ENCODE data around the gene COL5A1.

Gene COL5A1

DNA sequence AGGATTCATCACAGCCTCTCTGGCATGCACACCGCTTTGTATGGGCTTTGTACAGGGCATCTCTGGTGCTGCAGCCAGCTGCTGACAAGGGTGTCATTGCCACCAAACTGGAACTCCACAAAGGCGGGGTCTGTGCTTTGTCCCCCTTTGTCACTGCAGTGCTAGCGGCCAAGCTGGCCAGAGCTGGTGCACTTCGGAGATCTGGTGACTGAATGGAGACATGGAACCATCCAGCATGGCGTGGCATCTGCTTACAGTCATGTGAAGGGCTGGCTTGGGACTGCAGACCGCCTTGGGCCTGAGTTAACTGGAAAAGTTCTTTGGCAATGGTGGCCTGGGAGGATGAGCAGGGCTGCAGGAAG, 18.7 kb upstream of the COL5A1 start:
- peaks cover 40% of the 10 kb centered on the region for H3K4me1 ChIP-seq (ENCODE audit: insufficient read depth, insufficient read length)
- DNase-seq (ENCODE audit: low read depth, low spot score), result no peak
- TF ChIP-seq SUZ12 (IDR thresholded peaks at IDR 0.05; ENCODE audit: extremely low read depth, insufficient read depth, insufficient read length), result no peak
- no peak for TF ChIP-seq ZNF274 (IDR thresholded peaks at IDR 0.05; ENCODE audit: low read depth, low read length)
- TF ChIP-seq YY1 (IDR thresholded peaks at IDR 0.05; ENCODE audit: insufficient read depth, insufficient read length), result no peak
- peaks cover 2% of the 10 kb centered on the region for H3K27me3 ChIP-seq (ENCODE audit: insufficient read depth, insufficient read length)
- no peaks in the 10 kb centered on the region for H3K9me3 ChIP-seq (ENCODE audit: insufficient read depth, low read length)
- no peak overlapping the region for H3K9ac ChIP-seq (ENCODE audit: insufficient read length, low read depth)
- H3K4me3 ChIP-seq (ENCODE audit: insufficient read length, low read depth), result no peak overlapping the region
- H3K36me3 ChIP-seq (ENCODE audit: insufficient read depth, insufficient read length, low read length), result no peaks in the 10 kb centered on the region

DNA sequence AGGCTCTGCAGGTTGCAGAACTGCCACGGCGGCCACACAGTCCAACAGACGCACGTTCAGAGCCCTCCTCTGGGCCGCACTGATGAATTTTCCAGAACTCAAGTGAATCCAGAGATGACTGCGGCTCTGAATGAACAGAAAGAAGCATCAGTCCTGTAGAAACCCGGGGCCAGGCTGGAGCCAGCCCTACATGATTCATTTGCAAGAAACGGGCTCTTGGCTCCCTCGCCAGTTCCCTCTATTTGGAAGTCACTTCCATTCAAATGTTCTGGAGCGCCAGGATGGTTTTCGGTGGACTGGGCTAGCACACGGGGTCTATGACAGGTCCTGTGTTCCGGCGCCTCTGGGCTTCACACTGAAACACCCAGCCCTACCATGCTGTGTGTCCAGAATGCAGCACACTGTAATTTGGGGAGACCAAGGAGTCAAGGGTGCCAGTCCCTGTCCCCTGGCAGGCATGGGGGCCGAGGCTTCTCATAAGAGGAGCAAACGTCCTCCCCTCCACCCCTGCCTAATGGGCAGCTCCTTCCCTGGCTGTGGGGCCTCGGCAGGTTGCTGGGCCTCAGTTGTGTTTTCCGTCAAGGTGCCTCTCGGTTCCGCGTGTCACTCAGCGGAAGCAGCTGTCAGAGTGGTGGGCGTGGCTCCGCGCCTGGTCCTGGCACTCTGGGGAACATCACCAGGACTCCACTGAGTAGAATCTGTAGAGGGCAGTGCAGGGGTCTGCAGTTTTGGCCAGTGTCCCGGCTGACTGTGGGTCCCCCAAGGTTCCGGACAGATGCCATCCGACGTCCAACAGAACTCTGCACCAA, 18.1 kb upstream of the COL5A1 start:
- Histone ChIP-seq H3K9me3 (ENCODE audit: insufficient read depth, low read length) (no peaks in the 10 kb centered on the region), H3K4me3 (ENCODE audit: insufficient read length, low read depth) (no peak overlapping the region), H3K36me3 (ENCODE audit: insufficient read depth, insufficient read length, low read length) (no peaks in the 10 kb centered on the region), H3K4me1 (ENCODE audit: insufficient read depth, insufficient read length) (peaks cover 38% of the 10 kb centered on the region), H3K9ac (ENCODE audit: insufficient read length, low read depth) (no peak overlapping the region), H3K27me3 (ENCODE audit: insufficient read depth, insufficient read length) (no peaks in the 10 kb centered on the region)
- DNase-seq (ENCODE audit: low read depth, low spot score), result no peak
- no peak for TF ChIP-seq SUZ12 (IDR thresholded peaks at IDR 0.05; ENCODE audit: extremely low read depth, insufficient read depth, insufficient read length)

DNA sequence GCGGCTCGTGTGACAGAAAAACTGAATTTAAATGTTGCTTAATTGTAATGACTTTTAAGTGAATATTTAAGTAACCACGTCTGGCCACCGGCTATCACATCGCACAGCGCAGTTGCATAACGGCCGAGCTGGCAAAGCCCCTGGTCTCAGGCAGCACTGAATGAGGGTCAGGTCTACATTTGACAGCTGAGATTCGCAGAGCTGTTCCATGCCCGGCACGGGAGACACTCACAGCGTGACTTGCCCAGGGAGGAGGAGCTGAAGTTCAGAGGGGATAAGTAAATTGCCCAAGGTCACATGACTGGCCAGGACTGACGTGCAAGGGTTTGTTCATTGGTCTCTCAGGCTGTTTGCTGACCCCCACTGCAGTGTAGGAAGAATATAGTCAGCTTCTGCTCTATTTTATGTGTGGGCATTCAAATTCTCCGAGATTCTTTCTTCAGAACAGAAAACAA, 17.4 kb upstream of the COL5A1 start:
- no peak for DNase-seq (ENCODE audit: low read depth, low spot score)
- Histone ChIP-seq H3K9me3 (ENCODE audit: insufficient read depth, low read length) (no peaks in the 10 kb centered on the region), H3K9ac (ENCODE audit: insufficient read length, low read depth) (no peak overlapping the region), H3K36me3 (ENCODE audit: insufficient read depth, insufficient read length, low read length) (no peaks in the 10 kb centered on the region), H3K4me1 (ENCODE audit: insufficient read depth, insufficient read length) (peaks cover 33% of the 10 kb centered on the region), H3K27me3 (ENCODE audit: insufficient read depth, insufficient read length) (no peaks in the 10 kb centered on the region), H3K4me3 (ENCODE audit: insufficient read length, low read depth) (no peak overlapping the region)
- TF ChIP-seq YY1 (IDR thresholded peaks at IDR 0.05; ENCODE audit: insufficient read depth, insufficient read length), result no peak
- no peak for TF ChIP-seq ZNF274 (IDR thresholded peaks at IDR 0.05; ENCODE audit: low read depth, low read length)
- no peak for TF ChIP-seq SUZ12 (IDR thresholded peaks at IDR 0.05; ENCODE audit: extremely low read depth, insufficient read depth, insufficient read length)

DNA sequence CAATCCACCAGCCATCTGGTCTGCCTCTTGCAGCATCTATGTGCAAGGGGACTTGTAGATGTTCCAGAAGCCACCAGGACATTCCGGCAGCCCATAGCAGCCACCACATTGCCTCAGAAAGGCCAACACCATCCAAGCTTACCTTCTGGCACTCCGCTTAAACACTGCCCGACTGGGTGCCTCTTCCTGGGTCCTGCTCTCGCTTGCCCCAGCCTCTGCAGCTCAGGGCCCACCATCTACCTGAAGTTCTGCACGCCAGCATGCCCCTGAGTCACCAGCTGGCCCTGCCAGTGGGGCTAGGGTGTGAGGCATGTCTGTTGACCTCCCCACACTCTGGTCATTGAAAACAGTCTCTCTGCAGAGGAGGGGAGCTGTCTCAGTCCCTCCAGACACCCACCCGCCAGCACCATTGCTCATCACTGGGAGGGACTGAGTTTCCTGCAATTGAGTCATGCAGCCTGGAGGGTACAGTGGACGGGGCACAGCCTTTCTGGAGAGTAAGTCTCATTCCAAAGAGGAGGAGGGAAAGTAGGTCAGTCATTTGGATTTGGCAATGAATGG, 16.9 kb upstream of the COL5A1 start:
- no peak for DNase-seq (ENCODE audit: low read depth, low spot score)
- Histone ChIP-seq H3K9ac (ENCODE audit: insufficient read length, low read depth) (no peak overlapping the region), H3K27me3 (ENCODE audit: insufficient read depth, insufficient read length) (no peaks in the 10 kb centered on the region), H3K9me3 (ENCODE audit: insufficient read depth, low read length) (no peaks in the 10 kb centered on the region), H3K36me3 (ENCODE audit: insufficient read depth, insufficient read length, low read length) (no peaks in the 10 kb centered on the region), H3K4me1 (ENCODE audit: insufficient read depth, insufficient read length) (peaks cover 33% of the 10 kb centered on the region), H3K4me3 (ENCODE audit: insufficient read length, low read depth) (no peak overlapping the region)
- no peak for TF ChIP-seq YY1 (IDR thresholded peaks at IDR 0.05; ENCODE audit: insufficient read depth, insufficient read length)
- no peak for TF ChIP-seq SUZ12 (IDR thresholded peaks at IDR 0.05; ENCODE audit: extremely low read depth, insufficient read depth, insufficient read length)
- TF ChIP-seq ZNF274 (IDR thresholded peaks at IDR 0.05; ENCODE audit: low read depth, low read length), result no peak

- no peak for DNase-seq (ENCODE audit: low read depth, low spot score)
- Histone ChIP-seq H3K4me3 (ENCODE audit: insufficient read length, low read depth) (no peak overlapping the region), H3K9ac (ENCODE audit: insufficient read length, low read depth) (no peak overlapping the region), H3K4me1 (ENCODE audit: insufficient read depth, insufficient read length) (peaks cover 33% of the 10 kb centered on the region), H3K9me3 (ENCODE audit: insufficient read depth, low read length) (no peaks in the 10 kb centered on the region), H3K36me3 (ENCODE audit: insufficient read depth, insufficient read length, low read length) (no peaks in the 10 kb centered on the region), H3K27me3 (ENCODE audit: insufficient read depth, insufficient read length) (no peaks in the 10 kb centered on the region)
- TF ChIP-seq ZNF274 (IDR thresholded peaks at IDR 0.05; ENCODE audit: low read depth, low read length) (no peak), YY1 (IDR thresholded peaks at IDR 0.05; ENCODE audit: insufficient read depth, insufficient read length) (no peak), SUZ12 (IDR thresholded peaks at IDR 0.05; ENCODE audit: extremely low read depth, insufficient read depth, insufficient read length) (no peak)
Observed at GRCh38 chr9:134625361-134626068, 16.1 kb upstream of the COL5A1 start.

DNA sequence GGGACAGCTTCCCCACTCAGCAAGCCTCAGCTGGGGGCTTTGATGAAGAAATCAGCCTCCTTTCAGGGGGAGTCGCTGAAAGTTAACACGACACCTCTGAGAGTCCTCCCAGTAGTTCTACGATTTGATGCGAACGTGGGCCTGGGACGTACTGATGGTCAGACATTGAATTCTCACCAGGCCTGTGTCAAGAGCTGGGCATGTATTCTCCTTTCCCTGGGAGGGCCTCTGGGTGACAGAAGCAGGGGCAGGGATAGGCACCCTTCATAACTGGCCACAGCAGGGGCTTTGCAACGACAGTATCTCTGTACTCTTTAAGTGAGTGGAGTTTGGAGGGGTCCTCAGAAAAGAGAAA, 15.6 kb upstream of the COL5A1 start:
- TF ChIP-seq ZNF274 (IDR thresholded peaks at IDR 0.05; ENCODE audit: low read depth, low read length) (no peak), YY1 (IDR thresholded peaks at IDR 0.05; ENCODE audit: insufficient read depth, insufficient read length) (no peak), SUZ12 (IDR thresholded peaks at IDR 0.05; ENCODE audit: extremely low read depth, insufficient read depth, insufficient read length) (no peak)
- no peak for DNase-seq (ENCODE audit: low read depth, low spot score)
- H3K36me3 ChIP-seq (ENCODE audit: insufficient read depth, insufficient read length, low read length), result no peaks in the 10 kb centered on the region
- no peak overlapping the region for H3K4me3 ChIP-seq (ENCODE audit: insufficient read length, low read depth)
- no peaks in the 10 kb centered on the region for H3K9me3 ChIP-seq (ENCODE audit: insufficient read depth, low read length)
- no peaks in the 10 kb centered on the region for H3K27me3 ChIP-seq (ENCODE audit: insufficient read depth, insufficient read length)
- peaks cover 33% of the 10 kb centered on the region for H3K4me1 ChIP-seq (ENCODE audit: insufficient read depth, insufficient read length)
- no peak overlapping the region for H3K9ac ChIP-seq (ENCODE audit: insufficient read length, low read depth)
